HG03060 (cell line): Measurements from ENCODE around the gene SNRPN.
"Not testable (repeated sequence)": the region's sequence is repeated elsewhere in the genome, so short reads cannot be mapped to it uniquely, and the experiment has no call there.

Experiments
- ATAC-seq: cut with Tn5 transposase; IDR thresholded peaks from one replicate; pipeline ENCODE4 v1.9.1; 2021; ENCODE audit warnings: low read depth, moderate number of reproducible peaks; ENCODE audit not compliant: unreplicated experiment

The SNRPN gene

DNA sequence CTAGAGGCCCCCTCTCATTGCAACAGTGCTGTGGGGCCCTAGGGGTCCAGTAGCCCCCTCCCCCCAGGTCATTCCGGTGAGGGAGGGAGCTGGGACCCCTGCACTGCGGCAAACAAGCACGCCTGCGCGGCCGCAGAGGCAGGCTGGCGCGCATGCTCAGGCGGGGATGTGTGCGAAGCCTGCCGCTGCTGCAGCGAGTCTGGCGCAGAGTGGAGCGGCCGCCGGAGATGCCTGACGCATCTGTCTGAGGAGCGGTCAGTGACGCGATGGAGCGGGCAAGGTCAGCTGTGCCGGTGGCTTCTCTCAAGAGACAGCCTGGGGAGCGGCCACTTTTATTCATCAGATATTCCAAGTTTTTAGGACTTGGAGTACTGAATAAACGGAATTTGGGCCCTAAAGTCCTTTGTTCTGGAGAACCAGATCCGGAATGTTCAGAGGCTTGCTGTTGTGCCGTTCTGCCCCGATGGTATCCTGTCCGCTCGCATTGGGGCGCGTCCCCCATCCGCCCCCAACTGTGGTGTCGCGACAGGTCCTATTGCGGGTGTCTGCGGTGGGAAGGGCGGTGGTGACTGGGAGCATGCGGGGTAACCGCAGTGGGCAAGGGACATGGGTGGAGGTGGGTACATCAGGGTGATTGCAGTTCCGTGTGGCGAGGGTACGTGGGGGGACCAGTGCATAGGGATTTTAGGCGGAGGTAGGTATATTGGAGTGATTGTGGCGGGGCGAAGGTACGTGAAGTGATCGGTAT, at the start of gene SNRPN, which contains the start of gene SNURF:
Gene SNRPN, plus strand, starts transcription at position 205 of the 748 bp plus-strand sequence. CDS start 19,467 bp downstream, outside the sequence.
Gene SNURF, plus strand, starts transcription at position 205 of the 748 bp plus-strand sequence. Its CDS starts 62 bp downstream, at position 267.
- ATAC-seq, result no peak

DNA sequence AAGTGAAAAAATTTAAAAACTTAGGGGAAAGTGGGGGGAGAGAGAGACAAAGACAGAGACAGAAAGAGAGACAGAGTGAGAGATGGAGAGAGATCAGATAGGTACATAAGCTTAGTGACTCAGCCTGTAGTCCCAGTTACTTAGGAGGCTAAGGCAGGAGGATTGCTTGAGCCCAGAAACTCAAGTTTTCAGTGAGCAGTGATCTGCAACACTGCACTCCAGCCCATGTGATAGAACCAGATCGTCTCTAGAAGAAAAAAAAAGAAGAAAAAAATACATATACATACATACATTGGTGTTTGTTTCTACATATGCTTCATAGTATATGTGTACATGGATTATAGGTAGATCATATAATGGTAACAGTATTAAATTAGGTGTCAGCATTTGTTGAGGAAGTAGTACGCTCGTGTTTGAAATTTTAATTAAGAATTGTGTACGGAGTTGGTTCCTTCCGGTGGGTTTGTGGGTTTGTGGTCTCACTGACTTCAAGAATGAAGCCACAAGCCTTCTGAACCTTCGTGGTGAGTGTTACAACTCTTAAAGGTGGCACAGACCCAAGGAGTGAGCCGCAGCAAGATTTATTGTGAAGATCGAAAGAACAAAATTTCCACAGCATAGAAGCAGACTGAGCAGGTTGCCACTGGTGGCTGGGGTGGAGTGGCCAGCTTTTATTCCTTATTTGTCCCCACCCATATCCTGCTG, 38.3 kb upstream of the SNRPN start:
- ATAC-seq, result no peak

DNA sequence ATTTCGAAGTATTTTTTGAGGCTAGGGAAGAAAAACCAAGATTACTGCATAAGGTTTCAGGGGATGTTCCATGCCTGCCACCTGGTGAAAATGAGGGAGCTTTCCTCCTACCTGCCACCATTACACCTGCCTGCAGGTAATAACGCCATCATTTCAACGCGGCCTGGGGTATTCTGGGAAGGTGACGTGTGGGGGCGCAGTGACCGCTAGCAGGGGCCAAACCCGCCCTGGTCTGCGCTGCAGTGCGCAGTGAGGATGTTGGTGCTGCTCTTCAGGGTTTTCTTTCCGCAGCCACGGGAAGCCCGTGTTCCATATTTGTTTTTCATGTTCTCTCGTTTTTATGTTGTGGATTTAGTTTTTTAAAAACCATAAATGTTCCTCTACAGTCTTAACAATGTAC, 37.4 kb upstream of the SNRPN start:
- ATAC-seq, result no peak

DNA sequence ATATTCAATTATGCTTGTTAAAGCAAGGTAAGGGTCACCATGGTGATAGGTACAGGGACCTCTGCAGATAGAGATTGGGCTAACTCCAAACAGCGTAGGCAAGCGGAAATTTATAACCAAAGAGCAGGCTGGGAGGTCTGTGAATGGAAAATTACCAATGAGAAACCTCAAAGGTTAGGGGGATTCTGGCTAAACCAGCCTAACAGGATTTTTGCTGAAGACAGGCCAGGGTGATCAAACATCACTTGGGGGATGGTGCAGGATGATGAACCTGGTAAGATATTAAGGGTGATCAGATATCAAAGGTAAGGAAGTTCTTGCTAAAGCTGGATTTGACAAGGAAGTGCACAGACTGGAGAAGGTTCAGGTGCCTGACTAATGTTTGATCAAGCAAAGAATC, 35.3 kb upstream of the SNRPN start:
- ATAC-seq, result no peak

DNA sequence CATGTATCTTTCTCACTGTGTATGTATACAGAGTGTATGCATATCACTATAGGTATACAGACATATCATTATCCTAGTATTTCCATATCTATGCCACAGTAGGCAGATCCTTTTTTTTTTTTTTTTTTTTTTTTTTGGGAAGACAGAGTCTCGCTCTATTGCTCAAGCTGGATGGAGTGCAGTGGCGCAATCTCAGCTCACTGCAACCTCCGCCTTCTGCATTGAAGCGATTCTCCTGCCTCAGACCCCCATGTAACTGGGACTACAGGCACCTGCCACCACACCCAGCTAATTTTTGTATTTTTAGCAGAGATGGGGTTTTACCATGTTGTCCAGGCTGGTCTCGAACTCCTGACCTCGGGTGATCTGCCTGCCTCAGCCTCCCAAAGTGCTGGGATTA, 32.0 kb upstream of the SNRPN start:
- ATAC-seq, result not testable (repeated sequence)

DNA sequence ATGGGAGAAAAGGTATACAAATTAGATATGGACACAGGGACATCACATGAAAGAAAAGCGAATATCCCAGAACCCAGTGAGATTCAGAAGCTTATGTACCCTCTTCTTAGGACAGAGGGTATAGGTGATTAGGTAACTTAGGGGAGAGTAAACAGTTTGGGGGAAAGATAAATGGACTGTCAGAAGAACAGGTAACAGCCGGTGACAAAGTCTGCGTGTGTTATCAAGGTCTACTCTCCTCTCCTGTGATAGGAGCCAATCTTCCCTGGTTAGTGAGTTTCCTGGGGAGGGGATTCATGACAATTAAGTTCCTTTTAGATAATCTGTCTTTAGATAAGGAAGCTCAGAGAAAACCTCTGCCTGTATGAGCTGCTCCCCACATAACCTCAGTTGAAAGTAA, 30.6 kb upstream of the SNRPN start:
- no peak for ATAC-seq

DNA sequence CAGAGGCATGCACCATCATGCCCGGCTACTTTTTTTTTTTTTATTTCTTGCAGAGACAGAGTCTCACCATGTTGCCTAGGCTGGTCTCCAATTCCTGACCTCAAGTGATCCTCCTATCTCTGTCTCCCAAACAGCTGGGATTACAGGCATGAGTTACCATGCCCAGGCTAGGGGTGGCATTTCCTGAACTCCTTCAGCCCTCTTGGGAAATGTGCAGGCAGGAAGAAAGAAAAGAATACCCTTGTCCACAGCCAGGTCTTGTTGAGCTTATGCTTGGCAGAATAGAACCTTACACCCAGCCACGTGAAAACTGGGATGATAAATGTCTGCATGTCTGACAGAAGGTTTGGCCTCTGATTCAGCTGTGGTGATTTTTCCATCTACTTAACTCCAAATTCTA, 30.2 kb upstream of the SNRPN start:
- ATAC-seq, result no peak

DNA sequence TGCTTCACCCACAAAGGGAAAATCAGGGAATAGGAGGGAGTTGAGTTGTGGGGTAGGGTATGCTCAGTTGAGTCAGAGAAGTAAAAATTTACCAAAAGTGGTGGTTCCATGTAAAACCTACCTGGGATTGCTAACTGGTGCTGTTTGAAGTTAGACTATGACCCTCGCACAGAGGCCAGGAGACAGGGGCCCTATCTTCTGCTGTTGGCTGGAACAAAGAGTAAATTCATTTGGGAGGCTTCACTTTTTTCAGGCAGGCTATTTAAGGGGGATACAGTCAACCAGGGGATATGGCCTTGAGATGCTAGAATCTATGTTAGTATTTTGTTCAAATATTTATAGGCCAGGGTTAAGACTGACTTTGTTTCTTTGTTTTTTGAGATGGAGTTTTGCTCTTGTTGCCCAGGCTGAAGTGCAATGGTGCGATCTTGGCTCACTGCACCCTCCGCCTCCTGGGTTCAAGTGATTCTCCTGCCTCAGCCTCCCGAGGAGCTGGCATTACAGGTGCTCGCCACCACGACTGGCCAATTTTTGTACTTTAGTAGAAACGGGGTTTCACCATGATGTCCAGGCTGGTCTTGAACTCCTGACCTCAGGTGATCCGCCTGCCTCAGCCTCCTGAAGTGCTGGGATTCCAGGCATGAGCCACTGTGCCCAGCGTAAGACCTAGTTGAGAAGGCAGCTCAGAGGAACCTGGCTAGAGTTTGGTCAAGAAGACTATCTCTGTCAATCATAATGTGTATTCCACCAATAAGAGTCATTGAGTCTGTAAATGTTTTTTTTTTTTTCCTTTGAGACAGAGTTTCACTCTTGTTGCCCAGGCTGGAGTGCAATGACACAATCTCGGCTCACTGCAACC, 22.7 kb upstream of the SNRPN start:
- not testable (repeated sequence) for ATAC-seq

DNA sequence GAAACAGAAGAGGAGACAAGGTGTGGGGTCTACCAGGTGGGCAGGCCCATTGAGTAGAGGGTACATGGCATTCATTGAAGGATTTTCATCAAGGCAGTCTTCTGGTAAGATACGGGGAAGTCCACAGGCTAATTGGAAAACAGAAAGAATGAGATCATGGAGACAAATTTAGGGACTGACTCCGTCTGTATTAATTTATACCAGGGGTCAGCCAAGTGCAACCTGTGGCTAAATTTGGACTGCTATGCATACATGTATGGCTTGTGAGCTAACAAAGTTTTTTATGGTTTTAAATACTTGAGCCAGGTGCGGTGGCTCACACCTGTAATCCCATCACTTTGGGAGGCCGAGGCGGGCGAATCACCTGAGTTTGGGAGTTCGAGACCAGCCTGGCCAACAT, 21.1 kb upstream of the SNRPN start:
- ATAC-seq, result no peak

DNA sequence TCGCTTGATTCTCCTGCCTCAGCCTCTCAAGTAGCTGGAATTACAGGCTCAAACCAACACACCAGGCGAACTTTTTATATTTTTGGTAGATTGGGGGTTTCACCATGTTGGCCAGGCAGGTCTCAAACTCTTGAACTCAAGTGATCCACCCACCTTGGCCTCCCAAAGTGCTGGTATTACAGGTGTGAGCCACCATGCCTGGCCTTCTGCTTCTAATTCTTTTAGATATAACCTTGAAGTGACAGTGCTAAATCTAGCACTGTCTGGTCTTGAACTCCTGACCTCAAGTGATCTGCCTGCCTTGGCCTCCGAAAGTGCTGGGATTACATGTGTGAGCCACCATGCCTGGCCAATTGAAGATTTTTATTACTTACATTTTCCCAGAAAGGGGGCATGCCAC, 16.6 kb upstream of the SNRPN start:
- ATAC-seq, result not testable (repeated sequence)

DNA sequence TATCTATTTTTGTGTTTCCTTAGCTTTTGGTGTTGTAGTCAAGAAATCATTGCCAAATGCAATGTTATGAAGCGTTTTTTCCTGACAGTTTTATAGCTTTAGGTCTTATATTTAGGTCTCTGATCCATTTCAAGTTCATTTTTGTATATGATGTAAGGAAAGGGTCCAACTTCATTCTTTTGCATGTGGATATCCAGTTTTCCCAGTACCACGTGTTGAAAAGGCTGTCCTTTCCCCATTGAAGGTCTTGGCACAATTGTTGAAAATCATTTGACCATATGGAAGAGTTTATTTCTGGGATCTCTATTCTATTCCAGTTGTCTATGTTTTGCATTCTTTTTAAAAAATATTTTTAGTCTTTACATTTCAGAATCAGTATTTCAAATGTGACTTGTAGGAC, 14.6 kb upstream of the SNRPN start:
- ATAC-seq, result no peak

DNA sequence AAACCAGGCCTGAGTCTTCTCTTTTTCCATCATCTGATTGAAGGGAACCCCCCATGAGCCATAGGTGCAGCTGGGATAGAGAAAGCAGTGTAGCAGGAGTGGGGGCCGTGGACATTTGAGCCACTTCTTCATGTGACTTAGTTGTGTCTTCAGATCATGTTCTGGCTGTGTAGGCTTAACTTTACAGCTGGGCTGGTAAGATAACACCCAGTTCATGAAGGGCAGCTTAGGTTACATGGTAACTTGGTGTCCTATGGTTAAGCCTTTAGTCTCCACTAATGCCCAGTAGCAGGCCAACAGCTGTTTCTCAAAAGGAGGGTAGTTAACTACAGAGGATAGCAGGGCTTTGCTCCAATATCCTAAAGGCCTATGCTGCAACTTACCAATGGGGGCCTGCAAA, 11.4 kb upstream of the SNRPN start:
- ATAC-seq, result no peak

DNA sequence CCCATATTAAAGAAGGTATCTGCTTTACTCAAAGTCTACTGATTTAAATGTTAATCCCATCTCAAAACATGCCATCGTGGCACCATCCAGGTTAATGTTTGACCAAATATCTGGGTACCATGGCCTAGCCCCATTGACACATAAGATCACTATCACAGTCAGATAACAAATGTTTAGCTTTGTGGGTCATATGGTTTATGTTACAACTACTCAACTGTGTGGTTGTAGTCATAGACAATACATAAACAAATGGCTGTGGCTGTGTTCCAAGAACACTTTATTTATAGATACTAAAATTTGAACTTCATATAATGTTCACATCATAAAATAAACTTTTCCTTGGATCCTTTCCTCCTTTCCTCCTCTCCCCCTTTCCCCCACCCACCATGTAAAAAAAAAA, 9.8 kb upstream of the SNRPN start:
- ATAC-seq, result no peak

DNA sequence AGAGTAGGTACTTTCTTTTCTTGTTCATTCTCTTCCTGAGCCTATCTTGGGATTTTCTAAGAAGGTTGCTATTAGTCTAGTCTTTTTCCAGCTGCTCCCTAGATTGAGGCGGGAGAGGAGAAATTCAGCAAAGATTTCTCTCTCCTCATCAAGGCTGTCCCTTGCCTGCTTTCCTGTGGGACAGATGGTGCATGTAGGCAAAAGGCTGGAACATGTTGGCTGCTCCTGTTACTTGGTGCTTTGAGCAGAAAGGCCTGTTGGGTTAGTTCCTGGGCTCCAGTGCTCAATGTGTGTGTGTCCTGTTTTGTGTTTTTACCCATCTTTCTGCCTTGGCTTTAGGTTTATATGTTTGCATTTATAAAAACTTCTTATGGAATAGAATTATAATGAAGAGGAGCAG, 9.1 kb upstream of the SNRPN start:
- no peak for ATAC-seq

DNA sequence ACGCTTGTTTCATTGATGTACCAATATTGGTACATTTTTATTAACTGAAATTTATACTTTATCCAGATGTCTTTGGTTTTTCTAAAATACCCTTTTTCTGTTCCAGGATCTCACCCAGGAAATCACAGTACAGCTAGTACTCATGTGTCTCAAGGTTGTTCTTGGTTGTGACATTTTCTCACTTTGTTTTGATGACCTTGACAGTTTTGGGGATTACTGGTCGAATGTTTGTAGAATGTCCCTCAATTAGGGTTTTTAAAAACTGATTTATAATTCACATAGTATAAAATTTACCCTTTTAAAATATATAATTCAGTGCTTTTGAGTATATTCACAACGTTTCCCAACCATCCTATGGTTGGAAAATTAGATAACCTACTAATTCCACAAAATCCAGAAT, 6.3 kb upstream of the SNRPN start:
- ATAC-seq, result no peak

DNA sequence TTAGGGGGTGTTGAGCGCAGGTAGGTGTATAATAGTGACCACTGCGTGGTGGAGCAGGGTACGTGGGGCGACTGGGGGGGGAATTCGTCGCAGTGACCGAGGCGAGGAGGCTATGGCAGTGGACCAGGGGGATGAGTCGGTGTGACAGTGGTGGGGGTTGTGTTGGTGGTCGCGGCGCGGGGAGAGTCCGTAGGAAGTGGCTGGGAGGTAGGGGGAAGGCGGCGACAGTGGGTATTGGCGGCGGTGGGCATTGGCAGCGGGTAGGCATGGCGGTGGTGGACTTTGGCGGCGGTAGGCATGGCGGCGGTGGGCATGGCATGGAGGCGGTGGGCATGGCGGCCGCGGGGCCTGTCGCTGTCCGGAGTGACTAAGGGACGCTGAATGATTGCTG, 739 bp downstream of the SNRPN start:
- ATAC-seq, result no peak

DNA sequence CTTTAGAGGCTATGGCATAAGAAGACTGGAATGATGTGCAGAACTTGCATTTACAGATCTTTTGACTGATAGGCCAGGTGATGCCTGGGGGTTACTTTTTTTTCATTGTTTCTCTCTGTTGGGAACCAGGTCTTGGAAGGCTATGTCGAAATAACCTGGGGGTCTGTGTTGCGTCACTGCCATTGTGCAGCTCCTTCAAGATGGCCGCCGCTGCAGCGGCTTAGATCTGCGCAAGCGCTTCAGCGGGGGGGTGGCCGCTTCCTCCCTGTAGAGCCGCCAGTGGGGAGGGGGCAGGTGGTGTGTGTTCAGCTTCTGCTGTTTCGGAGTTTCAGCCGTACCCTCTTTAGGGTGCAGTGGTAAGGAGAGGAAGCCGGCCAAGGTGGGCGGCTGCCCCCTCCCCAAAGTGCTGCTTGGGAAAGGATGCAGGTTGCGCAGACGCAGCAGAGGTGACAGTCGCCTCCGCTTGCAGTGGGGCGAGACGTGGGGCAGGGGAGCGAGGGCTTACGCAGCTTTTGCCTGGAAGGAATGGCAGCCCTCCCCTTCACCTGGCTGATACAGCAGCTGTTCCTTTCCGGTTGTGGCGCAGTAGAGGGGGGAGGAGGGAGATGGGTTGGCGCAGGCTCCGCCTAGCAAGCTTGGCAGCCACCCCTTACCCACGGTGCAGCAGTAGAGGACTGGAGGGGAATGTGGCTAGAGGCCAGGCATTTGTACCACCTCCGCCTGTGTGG, 1.5 kb downstream of the SNRPN start:
- peak; percentile 63 for ATAC-seq

DNA sequence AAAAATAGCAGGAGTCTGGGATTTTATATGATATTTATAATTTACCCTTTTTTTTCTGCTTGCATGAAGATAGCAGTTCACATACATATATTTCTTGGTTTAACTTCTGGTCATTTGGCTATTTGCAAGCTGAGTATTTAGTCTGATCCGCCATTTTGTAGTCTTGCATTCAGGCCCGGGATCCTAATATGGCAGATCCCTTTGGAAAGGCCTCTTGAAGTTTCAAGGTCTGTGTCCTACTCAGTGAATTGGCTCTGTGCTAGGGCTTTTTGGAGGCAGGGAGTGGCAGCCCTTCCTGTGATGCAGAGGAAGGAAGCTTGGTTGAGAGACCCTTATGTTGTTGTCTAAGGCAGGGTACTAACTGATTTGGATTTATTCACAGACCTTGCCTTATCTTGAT, 2.9 kb downstream of the SNRPN start:
- ATAC-seq, result no peak

DNA sequence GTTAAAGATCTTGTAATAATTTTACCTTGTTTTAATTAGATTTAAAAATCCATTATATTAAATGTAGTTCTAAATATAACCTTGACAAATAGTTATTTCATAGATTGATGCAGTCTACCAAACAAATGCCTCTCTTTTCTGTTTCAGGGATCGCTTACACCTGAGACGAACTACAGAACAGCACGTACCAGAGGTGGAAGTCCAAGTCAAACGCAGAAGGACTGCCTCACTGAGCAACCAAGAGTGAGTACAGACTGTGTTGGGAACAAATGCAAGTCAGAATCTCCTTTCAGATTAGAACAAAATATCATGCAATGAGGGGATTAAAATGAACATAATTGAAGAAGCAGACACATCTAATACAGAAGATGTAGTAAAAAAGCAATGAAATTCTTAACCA, 7.2 kb downstream of the SNRPN start:
- no peak for ATAC-seq

DNA sequence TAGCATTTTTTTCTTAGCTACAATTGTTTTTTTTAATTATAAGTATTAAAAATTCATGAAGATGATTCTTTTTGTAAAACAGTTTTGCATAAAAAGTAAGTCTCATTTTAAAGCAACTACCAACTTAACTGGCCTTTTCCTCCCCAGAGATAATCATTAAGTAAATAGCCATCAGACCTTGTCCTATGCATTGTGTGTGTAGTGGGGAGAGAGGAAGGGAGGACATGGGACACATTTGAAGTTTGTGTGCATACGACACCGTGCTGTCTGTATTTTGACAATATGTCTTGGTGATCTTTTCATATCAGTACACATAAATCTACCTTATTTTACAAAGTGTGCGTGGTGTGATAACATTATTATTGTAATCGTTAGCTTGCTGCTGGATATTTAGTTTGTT, 8.1 kb downstream of the SNRPN start:
- no peak for ATAC-seq
